H9 (cell line): ENCODE results near the gene PLXNB3. TPM values are rescaled to one million over a fixed set of nuclear protein-coding genes. Genes with fewer than 3 reads are reported as not detected.
"Not testable (repeated sequence)": the region's sequence is repeated elsewhere in the genome, so short reads cannot be mapped to it uniquely, and the experiment has no call there.

Experiments
- DNase-seq: peaks from one replicate; pipeline ENCODE4 v3.0.0-alpha.2; 2017
- H2AFZ ChIP-seq: one replicate; pipeline ENCODE4 v1.6.1; 2013; ENCODE audit warnings: mild to moderate bottlenecking, low read length, control low read depth, moderate library complexity
- H2AK5ac ChIP-seq: 2 replicates; pipeline ENCODE4 v1.6.1; 2013; ENCODE audit warnings: low read length, control low read depth, mixed read lengths; ENCODE audit not compliant: insufficient read length
- H2BK120ac ChIP-seq: one replicate; pipeline ENCODE4 v1.6.1; 2013; ENCODE audit warnings: low read depth, mild to moderate bottlenecking, low read length, control low read depth, inconsistent platforms; ENCODE audit not compliant: poor library complexity, severe bottlenecking
- H2BK12ac ChIP-seq: 2 replicates; pipeline ENCODE4 v1.6.1; 2013; ENCODE audit warnings: low read length, control low read depth, mixed read lengths, low read depth; ENCODE audit not compliant: insufficient read length
- H2BK15ac ChIP-seq: 2 replicates; pipeline ENCODE4 v1.6.1; 2013; ENCODE audit warnings: low read depth, low read length, control low read depth
- H2BK20ac ChIP-seq: one replicate; pipeline ENCODE4 v1.6.1; 2013; ENCODE audit warnings: low read depth, mild to moderate bottlenecking, low read length, control low read depth, inconsistent platforms; ENCODE audit not compliant: poor library complexity, severe bottlenecking
- H2BK5ac ChIP-seq: 2 replicates; pipeline ENCODE4 v1.6.1; 2013; ENCODE audit warnings: low read length, control low read depth, mixed read lengths; ENCODE audit not compliant: insufficient read length
- H3K14ac ChIP-seq: 2 replicates; pipeline ENCODE4 v1.6.1; 2013; ENCODE audit warnings: low read length, control low read depth; ENCODE audit not compliant: insufficient read depth
- H3K18ac ChIP-seq: 2 replicates; pipeline ENCODE4 v1.6.1; 2013; ENCODE audit warnings: low read depth, mild to moderate bottlenecking, mixed read lengths, low read length, control low read depth; ENCODE audit not compliant: insufficient read length
- H3K23ac ChIP-seq: 2 replicates; pipeline ENCODE4 v1.6.1; 2013; ENCODE audit warnings: low read length, control low read depth, mixed read lengths, low read depth; ENCODE audit not compliant: insufficient read length
- H3K23me2 ChIP-seq: 2 replicates; pipeline ENCODE4 v1.6.1; 2013; ENCODE audit warnings: low read depth, mild to moderate bottlenecking, mixed read lengths, low read length, control low read depth; ENCODE audit not compliant: insufficient read length, poor library complexity, severe bottlenecking
- H3K27ac ChIP-seq: 2 replicates; pipeline ENCODE4 v1.5.1; 2013; ENCODE audit warnings: low read length, control low read depth, mixed read lengths, low read depth; ENCODE audit not compliant: insufficient read length
- H3K27me3 ChIP-seq: 2 replicates; pipeline ENCODE4 v1.6.1; 2013; ENCODE audit warnings: low read length, control low read depth, inconsistent platforms; ENCODE audit not compliant: insufficient read depth
- H3K4ac ChIP-seq: 2 replicates; pipeline ENCODE4 v1.6.1; 2013; ENCODE audit warnings: low read depth, mild to moderate bottlenecking, control low read depth, inconsistent platforms, low read length, moderate library complexity
- H3K4me1 ChIP-seq: 2 replicates; pipeline ENCODE4 v1.6.1; 2013; ENCODE audit warnings: low read length, control low read depth, inconsistent platforms; ENCODE audit not compliant: insufficient read depth
- H3K4me2 ChIP-seq: 2 replicates; pipeline ENCODE4 v1.6.1; 2013; ENCODE audit warnings: low read length, control low read depth, mixed read lengths; ENCODE audit not compliant: insufficient read length, insufficient read depth
- H3K56ac ChIP-seq: 2 replicates; pipeline ENCODE4 v1.6.1; 2013; ENCODE audit warnings: low read depth, mild to moderate bottlenecking, mixed read lengths, low read length, control low read depth; ENCODE audit not compliant: insufficient read length
- H3K79me1 ChIP-seq: 2 replicates; pipeline ENCODE4 v1.6.1; 2013; ENCODE audit warnings: low read depth, mild to moderate bottlenecking, moderate library complexity, low read length, control low read depth, inconsistent platforms; ENCODE audit not compliant: insufficient read depth, poor library complexity, severe bottlenecking
- H3K79me2 ChIP-seq: 2 replicates; pipeline ENCODE4 v1.6.1; 2013; ENCODE audit warnings: low read length, control low read depth, inconsistent platforms; ENCODE audit not compliant: insufficient read depth
- H3K9ac ChIP-seq: 2 replicates; pipeline ENCODE4 v1.6.1; 2013; ENCODE audit warnings: low read length, control low read depth, mixed read lengths; ENCODE audit not compliant: insufficient read length; ENCODE audit errors: extremely low read depth
- H3K9me3 ChIP-seq: one replicate; pipeline ENCODE4 v1.6.1; 2013; ENCODE audit warnings: low read depth, low read length, inconsistent platforms; ENCODE audit not compliant: control insufficient read depth
- H3T11ph ChIP-seq: one replicate; pipeline ENCODE4 v1.6.1; 2013; ENCODE audit warnings: mild to moderate bottlenecking, low read length, control low read depth, inconsistent platforms
- H4K20me1 ChIP-seq: one replicate; pipeline ENCODE4 v1.6.1; 2013; ENCODE audit not compliant: control insufficient read depth, insufficient read length, insufficient read depth
- H4K5ac ChIP-seq: 2 replicates; pipeline ENCODE4 v1.6.1; 2013; ENCODE audit warnings: low read depth, mild to moderate bottlenecking, mixed read lengths, low read length, control low read depth; ENCODE audit not compliant: insufficient read length
- H4K8ac ChIP-seq: replicated peaks from 2 replicates; pipeline ENCODE4 v1.6.1; 2013; ENCODE audit warnings: low read length, control low read depth, mixed read lengths, low read depth; ENCODE audit not compliant: insufficient read length
- H4K91ac ChIP-seq: 2 replicates; pipeline ENCODE4 v1.6.1; 2013; ENCODE audit warnings: low read depth, mild to moderate bottlenecking, moderate library complexity, mixed read lengths, low read length, control low read depth; ENCODE audit not compliant: insufficient read length
- H3K27ac Mint-ChIP-seq, 3 experiments: 2 replicates in 2 of 3; 3 replicates in 1 of 3; pipeline ENCODE4 v1.8.0; 2020 to 2021; ENCODE audit warnings: mixed read lengths in 3 of 3, mild to moderate bottlenecking in 1 of 3, moderate library complexity in 1 of 3
- H3K27me3 Mint-ChIP-seq: 2 replicates; pipeline ENCODE4 v1.8.0; 2021; ENCODE audit warnings: low read depth, mild to moderate bottlenecking, moderate library complexity, mixed read lengths
- H3K36me3 Mint-ChIP-seq, 3 experiments: 2 replicates in 2 of 3; 3 replicates in 1 of 3; pipeline ENCODE4 v1.8.0; 2020 to 2021; ENCODE audit warnings: low read depth in 3 of 3, mixed read lengths in 3 of 3; ENCODE audit not compliant: insufficient read depth in 1 of 3
- H3K4me1 Mint-ChIP-seq, 2 experiments: 2 replicates each; pipeline ENCODE4 v1.8.0; 2020; ENCODE audit warnings: mixed read lengths in 2 of 2
- H3K4me3 Mint-ChIP-seq, 2 experiments: 2 replicates in 1 of 2; 3 replicates in 1 of 2; pipeline ENCODE4 v1.8.0; 2020 to 2021; ENCODE audit warnings: mild to moderate bottlenecking in 2 of 2, mixed read lengths in 2 of 2, moderate library complexity in 1 of 2
- H3K9me3 Mint-ChIP-seq, 2 experiments: 2 replicates in 1 of 2; 3 replicates in 1 of 2; pipeline ENCODE4 v1.8.0; 2020; ENCODE audit warnings: mild to moderate bottlenecking in 2 of 2, mixed read lengths in 2 of 2, moderate library complexity in 1 of 2
- WGBS: extraction: QIAGEN DNeasy Blood & Tissue Kit; methylation state at CpG from one replicate; pipeline ENCODE4 v1.1.7; 2013; ENCODE audit warnings: missing lambda C conversion rate, low lambda C conversion rate, mixed read lengths; ENCODE audit not compliant: insufficient read length; ENCODE audit errors: extremely low coverage; 5-methylcytosine and 5-hydroxymethylcytosine counted together
- total RNA-seq: library from RNA; stranded (reverse); gene quantifications from 2 replicates; pipeline ENCODE4 v1.2.1, GENCODE V29; 2021

The PLXNB3 gene
- total RNA-seq, 1 experiment from 2014 or later: 1.9 TPM

GRCh38 chrX:153749017-153749416, 15.0 kb upstream of the PLXNB3 start:
- H3K14ac ChIP-seq, H3K4ac ChIP-seq, H3K9ac ChIP-seq, H2BK15ac ChIP-seq, H3K79me1 ChIP-seq, H2BK20ac ChIP-seq, H3K4me1 ChIP-seq, H4K20me1 ChIP-seq, H3K27ac ChIP-seq, H3K4me1 Mint-ChIP-seq, H4K5ac ChIP-seq, H3T11ph ChIP-seq, H3K18ac ChIP-seq, H3K23me2 ChIP-seq, H3K4me3 Mint-ChIP-seq, H3K36me3 Mint-ChIP-seq, H3K79me2 ChIP-seq, DNase-seq, H2BK5ac ChIP-seq, H2AFZ ChIP-seq, H3K27ac Mint-ChIP-seq, H3K4me2 ChIP-seq, H2BK12ac ChIP-seq, H2BK120ac ChIP-seq, H3K56ac ChIP-seq, H2AK5ac ChIP-seq, H4K8ac ChIP-seq, H4K91ac ChIP-seq, H3K27me3 ChIP-seq, H3K23ac ChIP-seq: not testable (repeated sequence)
- no CpG with 5 or more reads among the region's 7 CpGs for WGBS
- peaks cover 16% of the 10 kb centered on the region for H3K27me3 Mint-ChIP-seq
- peaks cover 73 to 87% of the 10 kb centered on the region in 2 experiments for H3K9me3 Mint-ChIP-seq
- peaks cover 29% of the 10 kb centered on the region for H3K9me3 ChIP-seq
